NCI-H2107 treated with DMSO at 0.1 percent for 48 hours (cell line): Measurements from ENCODE around the gene CIAO2A.
"Not testable (repeated sequence)": the region's sequence is repeated elsewhere in the genome, so short reads cannot be mapped to it uniquely, and the experiment has no call there.

Experiments used
- DNase-seq: peaks from one replicate; lab custom pipeline; 2025; ENCODE audit not compliant: unreplicated experiment; lab: John Stamatoyannopoulos, UW

Gene CIAO2A

DNA sequence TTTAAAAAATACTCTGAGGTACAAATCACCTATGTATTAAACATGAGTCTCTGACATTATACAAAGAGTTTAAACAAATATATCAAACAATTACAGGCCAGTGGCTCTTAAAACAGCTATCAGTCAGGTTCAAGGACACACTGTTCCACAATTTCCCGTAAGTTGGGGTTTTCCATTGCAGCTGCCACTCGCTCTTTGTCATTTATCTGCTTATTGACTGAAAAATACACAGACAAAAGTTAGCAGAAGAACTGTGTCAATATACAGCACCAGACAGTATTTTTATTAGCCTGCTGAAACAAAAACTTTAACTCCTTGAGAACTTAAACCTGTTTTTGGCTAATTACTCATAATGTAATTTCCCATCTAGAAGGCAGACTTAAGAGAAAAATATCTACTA lies 20.8 kb downstream of the CIAO2A start:
- no peak for DNase-seq

- no peak for DNase-seq
These were observed 21.5 kb downstream of the CIAO2A start for GRCh38 chr15:64071931-64072765.

GRCh38 chr15:64070965-64071851 lies 22.4 kb downstream of the CIAO2A start:
- no peak for DNase-seq

DNA sequence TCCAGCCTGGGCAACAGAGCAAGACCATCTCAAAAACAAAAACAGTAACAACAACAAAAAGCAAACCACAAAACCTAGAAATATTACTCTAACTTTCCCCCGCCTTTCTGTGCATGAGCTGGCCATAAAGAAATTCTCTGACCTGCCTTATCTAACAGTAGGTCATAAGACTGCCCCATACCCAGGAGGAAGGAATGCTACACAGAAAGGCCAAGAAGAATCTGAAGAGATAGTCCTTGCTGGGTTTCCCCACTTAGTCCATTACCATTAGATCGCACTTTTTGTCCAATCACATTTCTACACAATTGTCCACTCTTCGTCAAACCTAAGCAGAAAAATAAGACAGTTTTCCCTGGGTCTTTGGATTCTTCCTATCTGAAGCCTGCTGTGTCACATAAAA lies 23.5 kb downstream of the CIAO2A start:
- DNase-seq, result no peak

DNA sequence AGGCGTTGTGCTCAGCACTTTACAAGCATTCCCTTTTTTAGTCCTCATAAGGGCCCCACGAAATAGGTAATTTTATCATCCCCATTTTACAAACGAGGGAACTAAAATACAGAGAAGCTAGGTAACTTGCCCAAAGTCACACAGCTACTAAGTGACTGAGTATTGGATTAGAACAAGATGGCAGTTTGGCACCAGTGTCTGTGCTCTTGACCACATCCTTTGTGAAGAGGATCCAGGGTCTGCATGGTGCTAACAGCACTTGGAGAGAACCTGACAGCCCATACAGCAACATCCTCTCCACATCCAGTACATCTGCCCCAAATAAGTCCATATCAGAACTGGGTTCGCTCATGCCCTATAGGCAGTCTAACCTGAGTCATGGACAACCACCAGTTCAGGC lies 25.5 kb downstream of the CIAO2A start:
- DNase-seq, result no peak

- peak; percentile 28 for DNase-seq
These were observed 26.0 kb downstream of the CIAO2A start for GRCh38 chr15:64067564-64068030.

- DNase-seq, result no peak
These were observed 27.2 kb downstream of the CIAO2A start for GRCh38 chr15:64066451-64066850.

GRCh38 chr15:64060716-64061115 lies 32.9 kb downstream of the CIAO2A start:
- DNase-seq, result no peak

GRCh38 chr15:64059104-64059503 lies 34.5 kb downstream of the CIAO2A start:
- not testable (repeated sequence) for DNase-seq

- no peak for DNase-seq
These were observed 35.4 kb downstream of the CIAO2A start for GRCh38 chr15:64058279-64058678.

DNA sequence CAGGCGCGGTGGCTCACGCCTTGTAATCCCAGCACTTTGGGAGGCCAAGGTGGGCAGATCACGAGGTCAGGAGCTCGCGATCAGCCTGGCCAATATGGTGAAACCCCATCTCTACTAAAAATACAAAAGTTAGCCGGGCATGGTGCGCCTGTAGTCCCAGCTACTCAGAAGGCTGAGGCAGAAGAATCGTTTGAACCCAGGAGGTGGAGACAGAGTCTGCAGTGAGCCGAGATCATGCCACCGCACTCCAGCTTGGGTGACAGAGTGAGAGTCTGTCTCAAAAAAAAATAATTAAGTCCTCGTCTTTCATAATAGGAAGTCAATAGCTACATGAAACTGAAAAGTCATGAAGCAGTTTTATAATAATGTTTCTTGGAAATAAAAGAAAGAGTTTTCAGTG lies 40.0 kb downstream of the CIAO2A start:
- not testable (repeated sequence) for DNase-seq

- no peak for DNase-seq
These were observed 40.6 kb downstream of the CIAO2A start for GRCh38 chr15:64052925-64053491.

- DNase-seq, result no peak
These were observed 42.0 kb downstream of the CIAO2A start for GRCh38 chr15:64051407-64052259.

DNA sequence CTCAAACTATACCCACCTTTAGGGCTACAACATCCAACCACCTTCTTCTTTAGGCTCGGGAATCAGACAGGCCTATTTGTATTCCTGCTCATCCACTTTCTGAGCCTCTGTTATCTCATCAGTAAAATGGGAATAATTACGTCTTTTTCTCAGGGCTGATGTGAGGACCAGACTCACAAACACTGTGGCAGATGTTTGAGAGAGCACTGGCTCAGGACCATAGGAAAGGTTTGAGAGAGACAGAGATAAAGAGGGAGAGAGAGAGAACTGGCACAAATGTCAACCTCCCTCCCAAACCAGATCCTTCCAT lies 42.6 kb downstream of the CIAO2A start:
- DNase-seq, result no peak

- DNase-seq, result no peak
These were observed 43.2 kb downstream of the CIAO2A start for GRCh38 chr15:64050281-64051092.

DNA sequence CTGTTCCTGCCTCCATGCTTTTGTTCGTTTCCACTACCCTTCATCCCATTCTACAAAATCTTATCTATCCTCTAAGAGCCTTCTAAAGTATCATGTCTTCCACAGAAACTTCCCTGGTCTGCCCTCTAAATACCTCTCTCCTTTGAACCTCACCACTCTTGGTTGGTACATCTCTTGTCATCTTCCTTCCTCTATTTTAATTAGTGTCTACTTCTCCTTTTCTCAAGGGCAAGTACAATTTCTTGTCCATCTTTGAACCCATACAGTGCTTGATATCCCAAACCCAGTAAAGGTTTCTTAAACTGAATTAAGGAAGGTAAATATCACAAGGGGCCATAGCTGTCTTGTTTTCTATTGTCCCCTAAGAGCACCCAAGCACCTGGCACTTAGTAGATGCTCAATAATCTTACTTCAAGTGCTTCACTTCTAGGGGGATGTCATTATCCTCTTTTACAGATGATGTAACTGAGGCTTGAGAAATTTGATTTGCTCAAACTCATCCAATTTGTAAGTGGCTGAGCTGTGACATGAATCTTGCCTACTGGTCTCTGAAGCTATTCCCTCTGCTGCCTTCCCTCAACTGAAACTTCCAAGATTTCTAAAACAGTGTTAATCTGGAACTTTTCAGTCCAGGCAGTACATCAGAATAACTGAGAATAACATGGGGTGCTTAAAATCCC lies 44.7 kb downstream of the CIAO2A start:
- no peak for DNase-seq

- no peak for DNase-seq
These were observed 47.1 kb downstream of the CIAO2A start, which contains the start of gene DAPK2 for GRCh38 chr15:64046421-64047153. Gene DAPK2 (minus strand): TSS chr15:64046485. CDS start chr15:64040261, 6,224 bp downstream.

GRCh38 chr15:64045774-64046420 lies 47.7 kb downstream of the CIAO2A start:
- no peak for DNase-seq
